Measurements from ENCODE around the gene ARHGEF40. TPM values are rescaled to one million over a fixed set of nuclear protein-coding genes. Genes with fewer than 3 reads are reported as not detected.
"Not testable (repeated sequence)": the region's sequence is repeated elsewhere in the genome, so short reads cannot be mapped to it uniquely, and the experiment has no call there.

The ARHGEF40 gene
- total RNA-seq, 1 experiment from 2014 or later = 24.8 TPM

DNA sequence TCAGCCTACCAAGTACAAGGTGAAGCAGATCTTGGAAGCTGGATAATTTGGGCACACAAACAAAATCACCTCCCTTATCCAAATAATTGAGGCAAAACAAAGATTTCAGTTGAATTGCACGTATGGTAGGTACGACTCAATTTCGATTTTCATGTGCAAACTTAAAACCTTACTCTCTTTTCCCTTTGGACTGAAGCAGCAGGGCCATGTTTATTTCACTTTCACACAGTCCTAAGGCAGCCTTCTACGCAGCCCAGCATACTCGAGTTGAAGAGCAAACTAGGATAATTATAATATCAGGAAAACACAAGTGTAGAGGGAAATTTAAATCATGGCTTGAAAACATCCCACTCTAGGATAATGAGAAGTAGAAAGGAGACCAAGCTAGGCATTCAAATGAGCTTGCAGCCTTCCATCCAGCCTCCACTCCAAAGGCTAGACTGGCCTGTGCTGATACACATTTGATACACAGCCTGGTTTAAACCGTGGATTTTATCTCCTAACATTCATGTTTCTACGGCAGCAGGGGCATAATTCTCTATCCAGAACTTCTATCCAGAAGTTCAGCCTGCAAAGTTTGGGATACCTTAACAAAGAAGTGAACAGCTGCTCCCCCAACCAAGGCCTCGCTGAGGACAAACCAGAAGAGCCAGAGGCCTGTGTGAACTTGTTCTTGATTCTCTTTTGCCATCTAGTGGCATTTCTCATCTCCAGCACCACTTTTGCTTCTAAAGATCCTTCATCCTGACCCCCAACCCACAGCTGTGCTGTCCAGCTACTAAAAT is 30.3 kb upstream of the ARHGEF40 start:
- DNase-seq (ENCODE audit: low read depth) = peak; percentile 52

DNA sequence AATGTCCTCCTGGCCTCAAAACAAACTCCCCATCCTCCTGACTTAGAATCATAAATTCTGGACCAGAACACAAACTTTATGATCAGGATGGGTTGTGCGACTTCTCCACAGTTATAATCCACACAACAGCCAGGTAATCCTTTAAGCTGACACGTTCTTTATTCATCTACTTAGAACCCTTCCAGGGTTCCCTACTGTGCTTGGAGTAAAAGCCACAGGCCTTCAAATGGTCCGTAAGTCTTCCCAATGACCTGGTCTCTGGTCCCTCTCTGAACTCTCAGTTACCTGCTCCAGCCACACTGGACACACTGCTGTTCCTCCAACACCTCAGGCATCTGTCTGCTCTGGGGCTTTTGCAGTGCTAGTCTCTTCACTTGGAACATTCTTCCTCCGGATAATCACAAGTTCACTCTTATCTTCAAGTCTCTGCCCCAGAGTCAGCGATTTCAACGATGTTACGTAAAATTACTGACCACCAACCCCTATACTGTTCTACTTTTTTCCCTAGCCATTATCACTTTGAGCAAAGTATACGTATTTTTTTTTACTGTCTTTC is 29.7 kb upstream of the ARHGEF40 start:
- DNase-seq (ENCODE audit: low read depth) = no peak

DNA sequence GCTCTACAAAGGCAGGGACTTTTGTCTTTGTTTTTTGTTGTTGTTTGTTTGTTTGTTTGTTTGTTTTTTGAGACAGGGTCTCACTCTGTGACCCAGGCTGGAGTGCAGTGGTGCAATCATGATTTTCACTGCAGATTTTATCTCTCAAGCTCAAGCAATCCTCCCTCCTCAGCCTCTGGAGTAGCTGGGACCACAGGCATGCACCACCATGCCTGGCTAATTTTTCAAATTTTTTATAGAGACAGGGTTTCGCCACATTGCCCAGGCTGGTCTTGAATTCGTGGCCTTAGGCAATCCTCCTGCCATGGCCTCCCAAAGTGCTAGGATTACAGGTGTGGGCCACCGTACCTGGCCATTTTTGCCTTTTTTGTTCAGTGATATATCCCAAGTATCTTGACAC is 29.2 kb upstream of the ARHGEF40 start:
- DNase-seq (ENCODE audit: low read depth) = not testable (repeated sequence)

DNA sequence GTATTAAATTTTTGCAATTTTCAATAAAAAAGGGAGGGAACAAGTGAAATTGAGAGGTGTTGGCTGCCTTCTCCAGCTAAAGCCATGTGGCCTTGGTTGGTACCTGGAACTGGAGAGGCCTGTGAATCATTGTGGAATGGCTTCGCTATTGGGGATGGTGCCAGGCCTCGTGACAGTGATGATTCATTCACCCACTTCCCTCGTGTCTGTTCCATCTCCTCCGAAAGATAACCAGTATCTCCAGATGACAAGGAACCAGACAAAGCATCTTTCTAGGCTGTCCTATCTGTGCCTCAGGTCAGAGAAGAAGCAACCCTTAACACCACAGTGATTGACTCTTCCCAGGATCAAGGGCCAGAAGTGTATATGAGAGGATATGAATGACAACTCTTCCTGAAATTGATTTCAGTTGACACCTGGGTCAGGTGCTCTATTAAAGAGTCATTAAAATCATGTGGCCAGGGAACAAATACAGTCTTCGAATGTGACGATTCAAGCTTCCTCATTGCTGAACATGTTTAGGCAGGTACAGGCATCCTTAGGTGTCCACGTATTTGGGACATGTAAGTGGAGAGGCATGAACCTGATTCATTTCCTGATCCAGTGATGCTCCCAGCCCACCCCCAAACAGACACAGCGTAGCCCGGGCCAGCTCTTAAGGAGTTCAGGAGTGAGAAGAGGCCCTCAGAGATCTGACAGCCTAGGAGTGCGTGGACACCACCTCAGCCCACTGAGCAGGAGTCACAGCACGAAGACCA is 28.2 kb upstream of the ARHGEF40 start, which contains the start of gene RNASE7:
RNASE7 (plus strand) TSS at position 687 of the 758 bp plus-strand sequence. CDS start 631 bp downstream, outside the sequence.
- DNase-seq (ENCODE audit: low read depth) = peak; percentile 60

DNA sequence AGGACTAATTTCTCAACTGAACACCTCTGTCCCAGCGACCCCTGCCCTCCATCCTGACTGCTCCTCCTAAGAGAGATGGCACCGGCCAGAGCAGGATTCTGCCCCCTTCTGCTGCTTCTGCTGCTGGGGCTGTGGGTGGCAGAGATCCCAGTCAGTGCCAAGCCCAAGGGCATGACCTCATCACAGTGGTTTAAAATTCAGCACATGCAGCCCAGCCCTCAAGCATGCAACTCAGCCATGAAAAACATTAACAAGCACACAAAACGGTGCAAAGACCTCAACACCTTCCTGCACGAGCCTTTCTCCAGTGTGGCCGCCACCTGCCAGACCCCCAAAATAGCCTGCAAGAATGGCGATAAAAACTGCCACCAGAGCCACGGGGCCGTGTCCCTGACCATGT is 27.2 kb upstream of the ARHGEF40 start:
- peak; percentile 25 for DNase-seq (ENCODE audit: low read depth)

DNA sequence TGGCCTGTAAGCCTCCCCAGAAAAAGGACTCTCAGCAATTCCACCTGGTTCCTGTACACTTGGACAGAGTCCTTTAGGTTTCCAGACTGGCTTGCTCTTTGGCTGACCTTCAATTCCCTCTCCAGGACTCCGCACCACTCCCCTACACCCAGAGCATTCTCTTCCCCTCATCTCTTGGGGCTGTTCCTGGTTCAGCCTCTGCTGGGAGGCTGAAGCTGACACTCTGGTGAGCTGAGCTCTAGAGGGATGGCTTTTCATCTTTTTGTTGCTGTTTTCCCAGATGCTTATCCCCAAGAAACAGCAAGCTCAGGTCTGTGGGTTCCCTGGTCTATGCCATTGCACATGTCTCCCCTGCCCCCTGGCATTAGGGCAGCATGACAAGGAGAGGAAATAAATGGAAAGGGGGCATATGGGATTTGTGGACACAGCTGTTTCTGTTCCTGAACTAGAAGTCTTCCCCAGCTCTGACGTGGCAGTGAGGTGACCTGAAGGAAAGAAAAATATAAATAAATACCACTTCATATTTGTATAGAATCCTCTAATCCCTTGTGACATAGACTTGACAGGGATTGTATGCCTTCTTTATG is 26.6 kb upstream of the ARHGEF40 start:
- DNase-seq (ENCODE audit: low read depth) = no peak

DNA sequence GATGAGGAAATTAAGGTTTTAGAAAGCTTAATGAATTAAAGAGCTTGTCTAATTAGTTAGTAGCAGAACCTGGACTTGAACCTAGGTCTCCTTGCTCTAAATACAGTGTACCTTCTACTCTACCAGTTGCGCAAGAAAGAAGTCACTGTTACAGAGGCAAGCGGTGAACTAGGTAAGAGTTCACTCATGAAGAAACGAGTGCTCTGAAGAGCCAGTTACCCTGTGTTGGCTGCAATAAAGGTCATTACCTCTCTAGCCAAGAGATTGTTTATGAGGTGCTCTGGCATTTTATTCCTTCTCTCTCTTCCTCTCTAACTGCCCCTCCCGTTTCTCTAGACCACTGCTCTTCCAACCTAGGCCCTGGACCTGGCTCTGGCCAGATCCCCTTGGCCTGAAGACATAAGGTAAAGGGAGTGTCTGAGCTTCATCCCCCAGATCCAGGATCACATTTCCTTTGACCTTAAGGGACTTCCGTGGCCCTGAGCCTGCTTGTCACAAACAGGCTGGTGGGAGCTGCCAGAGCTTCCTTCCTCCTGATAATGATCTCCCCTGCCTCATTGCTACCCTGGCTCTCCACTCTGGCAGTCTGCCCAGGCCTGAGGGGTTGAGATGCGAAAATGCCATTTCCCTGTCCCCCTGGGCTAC is 26.0 kb upstream of the ARHGEF40 start:
- peak; percentile 28 for DNase-seq (ENCODE audit: low read depth)

DNA sequence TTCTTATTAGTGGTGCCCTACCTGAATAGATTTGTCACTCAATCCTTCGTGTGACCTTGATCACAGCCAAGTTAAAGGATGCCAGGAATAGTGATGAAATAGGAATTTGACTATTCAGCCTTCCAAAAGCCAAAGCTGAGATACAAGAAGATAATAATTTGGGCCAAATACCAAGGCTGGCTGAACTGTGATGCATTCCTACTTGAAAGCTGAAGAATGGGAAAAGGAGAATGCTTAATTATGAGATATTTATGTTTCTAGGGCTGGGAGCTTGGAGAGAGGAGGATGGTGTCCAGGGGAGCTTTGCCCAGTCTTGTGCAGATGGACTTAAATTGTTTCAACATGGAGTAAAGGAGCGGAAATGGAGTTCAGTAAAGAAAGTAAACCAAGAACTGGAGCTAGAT is 22.7 kb upstream of the ARHGEF40 start:
- DNase-seq (ENCODE audit: low read depth) = no peak

DNA sequence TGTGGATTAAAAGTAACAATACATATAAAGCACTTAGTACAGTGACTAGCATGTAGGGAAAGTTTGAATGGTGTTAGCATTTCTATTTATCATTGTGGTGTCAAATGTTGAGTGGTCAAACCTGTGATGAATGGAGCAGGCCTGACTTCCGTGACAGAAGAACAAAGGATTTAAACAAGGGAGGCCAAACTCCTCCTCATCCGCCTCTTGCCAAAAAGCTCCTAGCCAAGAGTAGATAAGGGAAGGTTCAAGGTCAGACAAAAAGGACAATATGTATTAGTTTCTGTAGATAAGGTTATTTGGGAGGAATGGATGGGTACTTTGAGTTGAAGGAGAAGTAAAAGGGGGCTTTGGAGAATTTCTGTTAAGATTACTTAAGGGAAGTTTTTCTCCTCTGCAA is 21.5 kb upstream of the ARHGEF40 start:
- DNase-seq (ENCODE audit: low read depth) = no peak

DNA sequence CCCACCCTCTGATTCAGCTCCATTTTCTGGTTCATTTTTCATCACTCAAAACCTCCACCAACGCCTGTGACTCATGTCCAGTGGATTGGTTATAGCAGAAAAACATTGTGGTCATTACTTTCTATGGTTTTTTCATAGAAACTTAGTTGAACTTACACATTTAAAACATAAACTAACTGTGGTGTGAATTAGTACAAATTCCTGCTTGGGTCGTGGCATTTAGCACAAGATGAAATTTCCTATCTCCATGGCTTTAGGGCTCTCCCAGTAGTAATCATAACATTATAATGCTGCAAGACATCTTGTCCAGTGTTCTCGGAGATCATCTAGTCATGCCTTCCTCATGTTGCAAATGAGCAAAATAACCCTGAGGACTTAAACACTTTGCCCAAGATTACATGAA is 20.8 kb upstream of the ARHGEF40 start:
- peak; percentile 32 for DNase-seq (ENCODE audit: low read depth)

DNA sequence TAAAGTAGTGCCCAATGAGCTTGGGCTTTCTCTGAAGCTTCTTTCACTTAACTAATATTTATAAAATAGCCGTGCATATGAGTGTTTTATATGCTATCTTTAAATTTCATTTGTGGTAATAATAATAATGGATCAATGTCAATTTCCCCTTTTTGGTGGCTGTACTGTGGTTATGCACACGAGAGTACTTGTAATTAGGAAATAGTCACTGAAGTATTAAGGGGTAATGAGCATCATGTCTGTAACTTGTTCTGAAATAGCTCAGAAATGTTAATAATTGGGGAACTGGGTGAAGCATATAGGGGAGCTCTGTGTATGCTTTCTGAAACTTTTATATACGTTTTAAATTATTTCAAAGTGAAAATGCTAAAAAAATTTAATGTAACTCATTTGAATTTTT is 19.5 kb upstream of the ARHGEF40 start:
- DNase-seq (ENCODE audit: low read depth) = no peak

DNA sequence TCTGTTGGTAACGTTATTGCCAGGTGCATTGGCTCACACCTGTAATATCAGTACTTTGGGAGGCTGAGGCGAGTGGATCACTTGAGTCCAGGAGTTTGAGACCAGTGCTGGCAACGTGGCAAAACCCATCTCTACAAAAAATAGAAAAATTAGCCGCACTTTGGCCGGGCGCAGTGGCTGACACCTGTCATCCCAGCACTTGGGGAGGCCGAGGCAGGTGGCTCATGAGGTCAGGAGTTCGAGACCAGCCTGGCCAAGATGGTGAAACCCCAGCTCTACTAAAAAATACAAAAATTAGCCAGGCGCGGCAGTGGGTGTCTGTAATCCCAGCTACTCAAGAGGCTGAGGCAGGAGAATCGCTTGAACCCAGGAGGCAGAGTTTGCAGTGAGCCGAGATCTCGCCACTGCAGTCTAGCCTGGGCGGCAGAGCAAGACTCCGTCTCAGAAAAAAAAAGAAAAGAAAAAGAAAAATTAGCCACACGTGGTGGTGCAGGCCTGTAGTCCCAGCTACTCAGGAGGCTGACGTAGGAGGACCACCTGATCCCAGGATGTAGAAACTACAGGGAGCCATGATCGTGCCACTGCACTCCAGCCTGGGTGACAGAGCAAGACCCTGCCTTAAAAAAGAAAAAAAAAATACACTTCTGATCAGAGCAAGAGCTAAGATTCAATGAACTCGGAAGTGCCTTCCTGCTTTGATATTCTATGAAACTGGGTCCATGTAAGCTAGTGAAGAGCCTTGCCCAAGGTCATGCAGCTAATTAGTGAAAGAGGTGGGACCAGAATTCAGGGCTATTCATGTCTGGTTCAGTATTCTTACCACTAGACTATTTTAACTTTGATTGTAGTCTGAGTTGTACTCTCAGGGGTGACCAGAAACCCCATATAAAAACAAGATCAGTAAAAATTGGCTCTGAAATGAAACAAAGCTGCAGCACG is 16.7 kb upstream of the ARHGEF40 start:
- no peak for DNase-seq (ENCODE audit: low read depth)

DNA sequence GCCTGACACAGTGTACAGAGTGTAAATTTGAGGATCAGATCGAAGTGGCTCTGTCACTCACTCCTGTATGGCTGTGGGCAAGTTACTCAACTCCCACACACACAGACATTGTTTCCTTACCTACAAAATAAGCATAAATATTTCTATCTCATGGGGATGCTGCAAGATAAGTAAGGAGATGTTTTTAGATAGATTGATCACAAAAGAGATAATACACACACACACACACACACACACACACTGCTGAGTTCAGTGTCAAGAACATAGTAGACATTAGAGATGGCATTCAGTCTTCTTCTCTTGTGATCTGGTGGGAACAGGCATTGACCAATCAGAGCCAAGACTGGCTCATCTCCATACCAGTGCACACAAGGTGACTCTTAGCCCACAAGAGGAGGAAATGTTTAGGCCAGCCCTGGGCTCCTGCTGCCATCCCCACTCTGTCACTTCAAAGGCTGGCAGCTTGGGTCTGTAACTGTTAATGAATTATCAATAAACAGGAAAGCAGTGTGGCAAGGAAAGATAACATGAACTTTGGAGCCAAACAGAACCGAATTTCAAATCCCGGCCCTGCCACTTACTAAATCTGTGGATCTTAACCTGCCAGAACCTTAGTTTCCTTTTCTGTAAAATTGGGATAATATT is 15.9 kb upstream of the ARHGEF40 start:
- no peak for DNase-seq (ENCODE audit: low read depth)

DNA sequence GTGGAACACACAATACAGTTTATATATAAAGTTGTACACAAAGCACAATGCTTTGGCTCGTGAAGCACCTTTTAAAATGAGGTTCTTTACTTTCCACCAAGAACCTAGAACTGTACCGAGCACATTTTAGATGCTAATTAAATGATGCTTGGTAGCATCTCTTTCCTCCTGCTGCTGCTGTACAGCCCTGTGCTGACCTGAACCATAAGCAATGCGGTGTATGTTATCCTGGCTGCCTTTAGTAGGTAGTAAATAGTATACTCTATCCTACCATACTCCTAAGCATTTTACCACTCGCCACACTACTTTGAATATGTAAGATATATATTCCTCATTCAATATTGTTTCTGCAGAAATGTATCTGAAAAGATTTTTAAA is 15.3 kb upstream of the ARHGEF40 start:
- no peak for DNase-seq (ENCODE audit: low read depth)

DNA sequence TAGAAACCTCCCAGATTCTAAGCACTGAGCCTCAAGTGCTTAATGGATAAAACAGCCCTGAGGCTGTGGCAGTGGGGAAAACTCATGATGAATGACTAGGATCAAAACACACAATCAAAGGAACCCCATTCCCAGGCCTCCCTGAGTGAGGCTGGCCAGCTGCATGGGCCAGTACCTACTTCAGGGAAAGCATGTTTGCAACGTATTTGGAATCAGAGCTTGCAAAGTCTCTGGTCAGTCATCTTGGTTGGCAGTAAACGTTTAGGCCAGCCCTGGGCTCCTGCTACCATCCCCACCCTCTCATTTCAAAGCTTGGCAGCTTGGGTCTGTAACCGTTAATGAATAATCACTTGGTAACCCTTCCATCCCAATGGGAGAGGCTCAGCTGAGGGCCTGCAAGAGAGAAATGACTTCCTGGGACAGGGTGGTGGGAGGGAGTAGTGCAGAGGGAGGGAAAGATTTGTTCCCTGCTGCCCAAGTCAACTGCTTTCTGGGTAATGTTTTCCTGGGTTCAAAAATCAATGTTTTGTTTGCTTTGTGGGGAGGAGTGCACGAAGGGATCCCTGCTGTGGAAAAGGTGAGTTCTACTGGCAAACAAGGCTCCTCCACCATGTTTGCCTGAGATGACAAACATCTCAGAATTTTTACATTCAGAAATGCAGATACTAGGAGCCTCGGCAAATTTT is 14.5 kb upstream of the ARHGEF40 start:
- DNase-seq (ENCODE audit: low read depth) = no peak

DNA sequence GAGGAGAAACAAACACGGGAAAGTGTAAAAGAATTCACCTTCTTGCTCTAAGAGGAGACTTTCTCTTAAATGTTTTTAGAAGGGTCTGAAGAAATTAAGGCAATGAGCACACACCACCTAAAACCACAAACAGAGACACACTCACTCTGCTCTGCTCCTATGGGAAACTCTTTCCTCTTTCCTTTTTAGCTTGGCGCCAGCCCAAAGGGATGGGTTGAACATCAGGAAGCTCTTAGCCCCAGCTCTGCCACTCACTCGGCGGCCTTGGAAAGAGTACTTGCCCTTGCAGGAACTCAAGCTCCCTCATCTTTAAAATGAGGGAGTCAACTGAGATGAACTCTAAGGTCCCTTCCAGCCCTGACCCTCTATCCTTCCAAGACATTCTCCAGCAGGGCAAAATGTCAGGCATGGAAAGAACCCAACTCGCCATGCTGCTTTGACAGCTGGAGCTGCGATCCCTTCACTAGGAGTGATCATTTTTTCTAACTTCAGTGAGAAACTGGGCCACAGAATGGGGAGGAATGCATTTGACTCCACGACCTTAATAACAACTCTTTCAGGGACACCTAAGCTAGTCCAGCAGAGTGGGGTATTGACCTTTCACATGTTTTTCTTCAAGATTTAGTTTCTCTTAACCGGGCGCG is 13.5 kb upstream of the ARHGEF40 start:
- peak; percentile 22 for DNase-seq (ENCODE audit: low read depth)

DNA sequence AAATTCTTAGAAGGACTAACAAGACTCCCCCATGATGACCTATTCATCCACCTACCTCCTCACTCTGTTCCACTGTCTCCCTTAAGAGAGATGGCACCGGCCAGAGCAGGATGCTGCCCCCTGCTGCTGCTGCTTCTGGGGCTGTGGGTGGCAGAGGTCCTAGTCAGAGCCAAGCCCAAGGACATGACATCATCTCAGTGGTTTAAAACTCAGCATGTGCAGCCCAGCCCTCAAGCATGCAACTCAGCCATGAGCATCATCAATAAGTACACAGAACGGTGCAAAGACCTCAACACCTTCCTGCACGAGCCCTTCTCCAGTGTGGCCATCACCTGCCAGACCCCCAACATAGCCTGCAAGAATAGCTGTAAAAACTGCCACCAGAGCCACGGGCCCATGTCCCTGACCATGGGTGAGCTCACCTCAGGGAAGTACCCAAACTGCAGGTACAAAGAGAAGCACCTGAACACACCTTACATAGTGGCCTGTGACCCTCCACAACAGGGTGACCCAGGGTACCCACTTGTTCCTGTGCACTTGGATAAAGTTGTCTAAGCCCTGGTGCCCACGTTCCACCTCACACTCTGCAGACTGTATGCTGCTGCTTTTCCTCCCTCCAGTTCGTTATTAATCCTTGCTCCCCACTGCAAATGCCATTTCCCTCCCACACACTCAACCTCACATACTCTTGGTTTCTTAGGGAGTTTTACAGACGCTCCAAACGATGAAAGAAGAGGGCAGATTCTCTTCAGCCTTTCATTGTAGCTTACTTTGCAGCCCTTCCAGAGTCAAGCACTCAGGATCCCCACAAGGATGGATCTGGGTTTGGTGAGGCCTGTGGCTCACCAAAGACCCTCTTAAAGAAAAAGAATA is 12.1 kb upstream of the ARHGEF40 start, which contains the start of gene RNASE8:
RNASE8 (plus strand) TSS at position 20 of the 873 bp plus-strand sequence; CDS start at position 91, 71 bp downstream.
- DNase-seq (ENCODE audit: low read depth) = no peak

DNA sequence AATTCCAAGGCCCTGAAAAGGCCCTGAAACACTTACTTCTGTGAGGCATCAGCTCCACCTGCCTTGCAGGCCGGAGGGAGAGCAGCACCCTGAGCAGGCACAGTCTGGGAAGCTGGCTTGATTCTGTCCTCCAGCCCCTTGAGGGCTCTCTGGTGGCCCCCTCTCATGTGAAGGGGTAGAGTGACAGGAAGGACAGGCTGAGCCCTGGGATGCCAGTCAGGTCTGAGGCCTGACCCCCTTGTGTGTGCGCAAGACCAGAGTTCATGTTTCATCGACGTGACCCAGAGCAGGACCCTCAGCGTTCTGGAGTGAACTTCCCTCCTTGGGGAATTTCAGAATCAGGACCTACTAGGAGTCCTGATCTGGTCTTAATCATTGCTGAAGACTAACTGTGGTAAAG is 11.2 kb upstream of the ARHGEF40 start:
- DNase-seq (ENCODE audit: low read depth) = no peak

Data from M059J (cell line).